HG03025 (cell line): ENCODE measurements around the gene RHOC.
"Not testable (repeated sequence)": the region's sequence is repeated elsewhere in the genome, so short reads cannot be mapped to it uniquely, and the experiment has no call there.

Source experiments
- ATAC-seq: cut with Tn5 transposase; IDR thresholded peaks from one replicate; pipeline ENCODE4 v1.9.1; 2021; ENCODE audit warnings: mild to moderate bottlenecking, moderate library complexity; ENCODE audit not compliant: unreplicated experiment, low FRiP score

Gene RHOC

GRCh38 chr1:112706505-112707220, at the start of gene RHOC:
TSS of gene RHOC (minus strand) at chr1:112707127. CDS start at chr1:112703799, 3,328 bp downstream.
- ATAC-seq: peak; percentile 62

- no peak for ATAC-seq
Measured at GRCh38 chr1:112754116-112754628, 47.2 kb upstream of the RHOC start.

- ATAC-seq: no peak
Measured at GRCh38 chr1:112748396-112748795, 41.5 kb upstream of the RHOC start.

- no peak for ATAC-seq
Measured at GRCh38 chr1:112744009-112744578, 37.2 kb upstream of the RHOC start.

- no peak for ATAC-seq
Measured at GRCh38 chr1:112743174-112744008, 36.5 kb upstream of the RHOC start.

- no peak for ATAC-seq
Measured at GRCh38 chr1:112737573-112737972, 30.6 kb upstream of the RHOC start.

GRCh38 chr1:112735752-112736151, 28.8 kb upstream of the RHOC start:
- ATAC-seq: no peak

GRCh38 chr1:112731451-112731850, 24.5 kb upstream of the RHOC start:
- no peak for ATAC-seq

- ATAC-seq: no peak
Measured at GRCh38 chr1:112729909-112730308, 23.0 kb upstream of the RHOC start.

- ATAC-seq: not testable (repeated sequence)
Measured at GRCh38 chr1:112729011-112729410, 22.1 kb upstream of the RHOC start.

GRCh38 chr1:112728306-112728971, 21.5 kb upstream of the RHOC start:
- ATAC-seq: not testable (repeated sequence)

- ATAC-seq: no peak
Measured at GRCh38 chr1:112727716-112728115, 20.8 kb upstream of the RHOC start.

GRCh38 chr1:112724240-112724639, 17.3 kb upstream of the RHOC start:
- not testable (repeated sequence) for ATAC-seq

GRCh38 chr1:112723511-112723839, 16.5 kb upstream of the RHOC start:
- no peak for ATAC-seq

- no peak for ATAC-seq
Measured at GRCh38 chr1:112722601-112723510, 15.9 kb upstream of the RHOC start.

- ATAC-seq: no peak
Measured at GRCh38 chr1:112721966-112722524, 15.1 kb upstream of the RHOC start.

- ATAC-seq: not testable (repeated sequence)
Measured at GRCh38 chr1:112721294-112721693, 14.4 kb upstream of the RHOC start.

- no peak for ATAC-seq
Measured at GRCh38 chr1:112720800-112721199, 13.9 kb upstream of the RHOC start.

- ATAC-seq: no peak
Measured at GRCh38 chr1:112719706-112720105, 12.8 kb upstream of the RHOC start.
